PC-9 (cell line): Measurements from ENCODE around the gene ETFA. TPM values are rescaled to one million over a fixed set of nuclear protein-coding genes. Genes with fewer than 3 reads are reported as not detected.

Experiments
- BruUV-seq: library from RNA; stranded (reverse); fragments of 400-500 nt; replicated peaks from 2 replicates; lab custom pipeline; 2021; lab: Mats Ljungman, UMichigan
- CTCF ChIA-PET: fragments of 300-600 bp; sonication (Branson Sonifier 250); formaldehyde crosslinking; loops from one replicate; lab custom pipeline; 2022; ENCODE audit warnings: antibody characterized with exemption; lab: Charles Lee
- POLR2A ChIA-PET: fragments of 300-600 bp; sonication (Branson Sonifier 250); formaldehyde crosslinking; loops from one replicate; lab custom pipeline; 2022; ENCODE audit warnings: antibody characterized with exemption; ENCODE audit not compliant: unreplicated experiment; lab: Charles Lee
- DNase-seq, 2 experiments: peaks; one replicate each; pipeline versions ENCODE4 v3.0.0 to v3.0.0-alpha.2; 2015 to 2022; ENCODE audit warnings: mixed read lengths in 1 of 2
- H2AFZ ChIP-seq: fragments of 200-600 bp; sonication (generic); 2 replicates; pipeline ENCODE4 v1.8.1; 2017; ENCODE audit warnings: antibody characterized with exemption
- H3F3A ChIP-seq: fragments of 200-600 bp; sonication (generic); 2 replicates; pipeline ENCODE4 v1.8.1; 2017; ENCODE audit warnings: antibody characterized with exemption, mild to moderate bottlenecking, low read depth; ENCODE audit not compliant: insufficient read depth
- H3K27ac ChIP-seq: fragments of 200-600 bp; sonication (generic); 2 replicates; pipeline ENCODE4 v1.6.1; 2016; ENCODE audit warnings: mixed run types
- H3K27me3 ChIP-seq: fragments of 200-600 bp; sonication (generic); 2 replicates; pipeline ENCODE4 v1.6.1; 2016; ENCODE audit warnings: low read depth, mixed run types; ENCODE audit not compliant: insufficient read depth
- H3K36me3 ChIP-seq: fragments of 200-600 bp; sonication (generic); 2 replicates; pipeline ENCODE4 v1.6.1; 2016; ENCODE audit warnings: low read depth, mixed run types
- H3K4me1 ChIP-seq: fragments of 200-600 bp; sonication (generic); replicated peaks from 2 replicates; pipeline ENCODE4 v1.6.1; 2016; ENCODE audit warnings: mixed run types; ENCODE audit not compliant: insufficient read depth
- H3K4me2 ChIP-seq: fragments of 200-600 bp; sonication (generic); 2 replicates; pipeline ENCODE4 v1.6.1; 2017; ENCODE audit warnings: mixed run types
- H3K4me3 ChIP-seq: fragments of 200-600 bp; sonication (generic); 2 replicates; pipeline ENCODE4 v1.6.1; 2016; ENCODE audit warnings: mixed run types
- H3K79me2 ChIP-seq: fragments of 200-600 bp; sonication (generic); 2 replicates; pipeline ENCODE4 v1.6.1; 2017; ENCODE audit warnings: low read depth, mixed run types
- H3K9me2 ChIP-seq: fragments of 200-600 bp; sonication (generic); 2 replicates; pipeline ENCODE4 v1.8.1; 2017; ENCODE audit warnings: mild to moderate bottlenecking; ENCODE audit not compliant: insufficient read depth
- H3K9me3 ChIP-seq: fragments of 200-600 bp; sonication (generic); 2 replicates; pipeline ENCODE4 v1.8.1; 2016; ENCODE audit warnings: low read depth; ENCODE audit not compliant: insufficient read depth
- H4K20me1 ChIP-seq: fragments of 200-600 bp; sonication (generic); 2 replicates; pipeline ENCODE4 v1.8.1; 2017; ENCODE audit not compliant: insufficient read depth
- EZH2 ChIP-seq: fragments of 200-600 bp; sonication (generic); IDR thresholded peaks from 2 replicates; pipeline ENCODE4 v1.8.0; 2017; ENCODE audit warnings: antibody characterized with exemption, low read depth
- intact Hi-C: fragments of 100-400 bp; cut with micrococcal nuclease; formaldehyde crosslinking; loops from one replicate; pipeline ENCODE4 v1.10.0; 2022; ENCODE audit not compliant: unreplicated experiment
- total RNA-seq: library from RNA; stranded (reverse); gene quantifications from 2 replicates; pipeline ENCODE4 v1.2.3, GENCODE V29; 2021
- TF ChIP-seq, protein P1 (sequence below): fragments of 200-600 bp; sonication (generic); conservative IDR thresholded peaks from 2 replicates; pipeline ENCODE4 v1.6.1; 2017; ENCODE audit warnings: mixed run types, antibody characterized with exemption, mild to moderate bottlenecking, moderate library complexity

Gene ETFA
- total RNA-seq, 1 experiment from 2014 or later, result 187 TPM

DNA sequence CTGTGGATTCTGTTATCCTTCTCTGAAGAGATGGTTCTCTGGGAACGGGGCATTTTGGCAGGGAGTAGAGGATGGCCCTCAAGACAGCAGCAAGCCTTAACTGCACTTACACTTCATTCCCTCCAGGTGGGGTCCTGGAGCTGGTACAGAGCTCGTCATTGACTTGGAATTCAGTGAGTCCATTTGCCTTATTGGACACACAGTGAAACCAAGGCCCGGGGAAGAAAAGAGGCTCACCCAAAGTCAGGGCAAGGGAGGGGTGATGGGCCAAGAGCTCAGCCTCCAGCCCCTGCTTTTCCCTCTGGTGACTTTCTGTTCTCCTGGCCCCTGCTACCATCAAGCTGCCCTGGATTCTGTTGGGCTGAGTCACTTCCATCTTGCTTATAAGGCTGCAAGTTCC, 125.6 kb downstream of the ETFA start:
- POLR2A ChIA-PET, result interaction anchor here (0.5 to 0.7 kb wide), 2 partner anchors 11 to 901 kb away, joined by 3 to 4 read pairs; no protein-coding TSS in a partner anchor
- CTCF ChIA-PET, result interaction anchor here (0.7 to 1.0 kb wide), 2 partner anchors 11 to 50 kb away, joined by 3 to 7 read pairs; no protein-coding TSS in a partner anchor

DNA sequence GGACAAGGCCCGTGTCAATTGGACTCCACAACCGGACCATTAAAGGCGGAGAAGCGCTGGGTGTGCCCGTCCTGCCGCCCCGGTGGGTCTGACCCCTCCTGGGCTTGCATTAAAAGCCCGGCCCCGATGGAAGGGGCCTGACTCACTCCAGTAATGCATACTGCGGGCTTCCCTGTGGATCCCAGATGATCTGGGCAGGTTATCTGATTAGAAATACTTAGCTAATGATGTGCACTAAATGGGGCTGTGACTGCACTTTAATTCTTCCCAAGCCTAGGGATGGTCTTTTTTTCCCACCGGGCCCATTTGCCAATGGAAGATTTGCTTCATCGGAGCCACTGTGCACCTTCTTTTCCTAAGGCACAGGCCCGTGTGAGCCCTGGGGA, 126.6 kb downstream of the ETFA start:
- Histone ChIP-seq H3F3A (no peaks in the 10 kb centered on the region), H3K4me2 (no peak overlapping the region), H3K27me3 (no peaks in the 10 kb centered on the region), H3K27ac (no peak overlapping the region), H4K20me1 (no peaks in the 10 kb centered on the region), H3K36me3 (no peaks in the 10 kb centered on the region), H3K79me2 (no peaks in the 10 kb centered on the region), H3K4me1 (no peaks in the 10 kb centered on the region), H3K9me2 (no peaks in the 10 kb centered on the region), H3K4me3 (no peak overlapping the region), H2AFZ (no peak overlapping the region), H3K9me3 (no peaks in the 10 kb centered on the region)
- POLR2A ChIA-PET, result no interaction called here
- intact Hi-C loops, result no loop called here
- CTCF ChIA-PET, result interaction anchor here (0.7 kb wide), 1 partner anchor 683 kb away, joined by 4 read pairs; no protein-coding TSS in a partner anchor
- no peak for DNase-seq
- TF ChIP-seq, protein P1, sequence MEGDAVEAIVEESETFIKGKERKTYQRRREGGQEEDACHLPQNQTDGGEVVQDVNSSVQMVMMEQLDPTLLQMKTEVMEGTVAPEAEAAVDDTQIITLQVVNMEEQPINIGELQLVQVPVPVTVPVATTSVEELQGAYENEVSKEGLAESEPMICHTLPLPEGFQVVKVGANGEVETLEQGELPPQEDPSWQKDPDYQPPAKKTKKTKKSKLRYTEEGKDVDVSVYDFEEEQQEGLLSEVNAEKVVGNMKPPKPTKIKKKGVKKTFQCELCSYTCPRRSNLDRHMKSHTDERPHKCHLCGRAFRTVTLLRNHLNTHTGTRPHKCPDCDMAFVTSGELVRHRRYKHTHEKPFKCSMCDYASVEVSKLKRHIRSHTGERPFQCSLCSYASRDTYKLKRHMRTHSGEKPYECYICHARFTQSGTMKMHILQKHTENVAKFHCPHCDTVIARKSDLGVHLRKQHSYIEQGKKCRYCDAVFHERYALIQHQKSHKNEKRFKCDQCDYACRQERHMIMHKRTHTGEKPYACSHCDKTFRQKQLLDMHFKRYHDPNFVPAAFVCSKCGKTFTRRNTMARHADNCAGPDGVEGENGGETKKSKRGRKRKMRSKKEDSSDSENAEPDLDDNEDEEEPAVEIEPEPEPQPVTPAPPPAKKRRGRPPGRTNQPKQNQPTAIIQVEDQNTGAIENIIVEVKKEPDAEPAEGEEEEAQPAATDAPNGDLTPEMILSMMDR, result no peak
- TF ChIP-seq EZH2, result no peak
- no TSS peak for BruUV-seq

More for the DNA sequence above, 125.6 kb downstream of the ETFA start:
- no peak overlapping the region for H2AFZ ChIP-seq
- H3K27me3 ChIP-seq, result no peaks in the 10 kb centered on the region
- no peaks in the 10 kb centered on the region for H3F3A ChIP-seq
- BruUV-seq, result no TSS peak
- TF ChIP-seq, protein P1, result peak; percentile 76
- no peak for TF ChIP-seq EZH2
- peak; percentile 48 to 58 for DNase-seq
- no peaks in the 10 kb centered on the region for H3K9me2 ChIP-seq
- no peak overlapping the region for H3K4me3 ChIP-seq
- peaks cover 6% of the 10 kb centered on the region for H3K4me1 ChIP-seq
- no peaks in the 10 kb centered on the region for H4K20me1 ChIP-seq
- H3K27ac ChIP-seq, result no peak overlapping the region
- H3K36me3 ChIP-seq, result no peaks in the 10 kb centered on the region
- H3K4me2 ChIP-seq, result peak overlapping the region; percentile 18; the same call in 1 of the 2 replicates
- no peaks in the 10 kb centered on the region for H3K9me3 ChIP-seq
- H3K79me2 ChIP-seq, result no peaks in the 10 kb centered on the region
- intact Hi-C loops, result no loop called here

DNA sequence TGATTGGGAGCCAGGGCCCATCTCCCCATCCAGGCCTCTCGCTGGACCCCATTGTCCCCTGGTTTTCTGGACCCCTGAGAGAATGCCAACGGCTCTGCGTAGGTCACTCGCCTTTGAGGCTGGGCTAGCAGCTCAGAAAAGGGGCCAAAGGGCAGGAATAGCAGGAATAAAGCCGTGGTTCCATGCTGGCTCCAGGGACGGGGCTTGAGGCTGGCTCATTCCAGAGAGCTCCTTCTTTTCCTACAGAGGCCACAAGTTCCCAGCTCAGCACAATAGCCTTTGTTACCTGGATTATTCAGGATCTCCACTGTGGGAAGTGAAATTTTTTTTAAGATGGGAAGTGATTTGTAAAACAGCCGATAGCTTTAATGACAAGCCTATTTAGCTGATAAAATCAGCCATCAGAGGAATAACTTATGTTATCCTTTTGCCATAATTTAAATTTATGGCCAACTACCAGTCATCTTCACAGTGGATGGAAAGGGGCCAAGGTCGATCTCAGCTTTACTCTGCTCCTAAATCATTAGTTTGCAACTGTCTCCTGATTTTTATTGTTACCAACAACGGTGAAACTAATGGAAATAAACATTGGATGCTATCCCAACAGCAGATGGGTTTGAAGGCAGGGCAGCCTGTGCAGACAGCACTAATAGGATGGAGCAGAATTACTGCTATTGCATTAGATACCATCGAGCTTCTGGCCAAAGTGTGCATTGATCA, 127.2 kb downstream of the ETFA start:
- intact Hi-C loops, result no loop called here
- no peak overlapping the region for H3K4me2 ChIP-seq
- CTCF ChIA-PET, result no interaction called here
- H4K20me1 ChIP-seq, result no peaks in the 10 kb centered on the region
- no peak overlapping the region for H3K27ac ChIP-seq
- no peak for DNase-seq
- POLR2A ChIA-PET, result no interaction called here
- no peaks in the 10 kb centered on the region for H3K79me2 ChIP-seq
- H3K9me2 ChIP-seq, result no peaks in the 10 kb centered on the region
- H3K27me3 ChIP-seq, result no peaks in the 10 kb centered on the region
- no peaks in the 10 kb centered on the region for H3K9me3 ChIP-seq
- no peaks in the 10 kb centered on the region for H3F3A ChIP-seq
- TF ChIP-seq, protein P1, result no peak
- no peak for TF ChIP-seq EZH2
- H2AFZ ChIP-seq, result no peak overlapping the region
- no TSS peak for BruUV-seq
- no peaks in the 10 kb centered on the region for H3K36me3 ChIP-seq
- H3K4me1 ChIP-seq, result no peaks in the 10 kb centered on the region
- H3K4me3 ChIP-seq, result no peak overlapping the region
